Hematopoietic multipotent progenitor cell treated with erythropoietin and hydrocortisone succinate and interleukin-3 and kit ligand, for 15 days (in vitro differentiated cells): ENCODE results near the gene INPP5F.
"Not testable (repeated sequence)": the region's sequence is repeated elsewhere in the genome, so short reads cannot be mapped to it uniquely, and the experiment has no call there.

ENCODE experiments used
- DNase-seq: peaks from one replicate; pipeline ENCODE4 v3.0.0-alpha.2; 2015; ENCODE audit warnings: low spot score

The INPP5F gene

DNA sequence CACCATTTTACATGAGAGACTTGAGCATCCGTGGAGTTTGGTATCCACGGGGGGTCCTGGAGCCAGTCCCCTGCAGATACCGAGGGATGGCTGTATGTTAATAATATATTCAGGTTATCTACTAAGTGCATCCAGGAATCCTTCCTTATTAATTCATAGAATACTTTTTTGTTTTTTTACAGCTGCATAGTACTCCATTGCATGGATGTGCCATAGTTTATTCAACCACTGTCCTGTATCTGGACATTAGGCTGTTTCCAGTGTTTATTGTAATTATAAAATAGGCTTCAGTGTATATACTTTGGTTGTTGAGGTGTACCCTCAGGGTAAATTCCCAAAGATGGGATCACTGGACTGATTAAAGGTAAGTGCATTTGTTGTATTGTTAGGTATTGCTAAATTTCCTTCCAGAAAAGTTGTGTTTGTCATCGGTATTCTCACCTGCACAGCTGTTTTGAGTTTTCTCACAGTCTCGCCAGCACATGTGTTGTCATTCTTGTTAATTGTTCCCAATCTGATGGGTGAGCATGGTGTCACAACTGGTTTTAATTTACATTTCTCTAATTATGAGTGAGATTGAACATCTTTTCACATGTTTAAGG lies 55.1 kb downstream of the INPP5F start:
- DNase-seq: no peak

DNA sequence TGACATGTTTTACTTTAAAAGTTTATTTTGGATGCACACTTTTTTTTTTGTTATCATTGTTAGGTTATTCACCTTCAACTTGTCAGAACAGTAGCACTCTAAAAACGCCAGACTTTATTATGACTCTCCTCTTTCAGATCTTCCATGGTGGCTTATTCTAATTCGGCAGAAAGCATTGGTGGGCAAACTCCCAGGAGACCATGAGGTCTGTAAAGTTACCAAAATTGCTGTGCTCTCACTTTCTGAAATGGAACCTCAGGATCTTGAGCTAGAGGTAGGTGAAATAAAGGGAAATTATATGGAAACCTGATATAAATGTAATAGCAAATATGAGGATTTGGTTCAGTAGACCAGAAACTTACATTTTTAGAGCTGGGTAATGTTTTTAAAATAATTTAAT lies 55.6 kb downstream of the INPP5F start:
- no peak for DNase-seq

DNA sequence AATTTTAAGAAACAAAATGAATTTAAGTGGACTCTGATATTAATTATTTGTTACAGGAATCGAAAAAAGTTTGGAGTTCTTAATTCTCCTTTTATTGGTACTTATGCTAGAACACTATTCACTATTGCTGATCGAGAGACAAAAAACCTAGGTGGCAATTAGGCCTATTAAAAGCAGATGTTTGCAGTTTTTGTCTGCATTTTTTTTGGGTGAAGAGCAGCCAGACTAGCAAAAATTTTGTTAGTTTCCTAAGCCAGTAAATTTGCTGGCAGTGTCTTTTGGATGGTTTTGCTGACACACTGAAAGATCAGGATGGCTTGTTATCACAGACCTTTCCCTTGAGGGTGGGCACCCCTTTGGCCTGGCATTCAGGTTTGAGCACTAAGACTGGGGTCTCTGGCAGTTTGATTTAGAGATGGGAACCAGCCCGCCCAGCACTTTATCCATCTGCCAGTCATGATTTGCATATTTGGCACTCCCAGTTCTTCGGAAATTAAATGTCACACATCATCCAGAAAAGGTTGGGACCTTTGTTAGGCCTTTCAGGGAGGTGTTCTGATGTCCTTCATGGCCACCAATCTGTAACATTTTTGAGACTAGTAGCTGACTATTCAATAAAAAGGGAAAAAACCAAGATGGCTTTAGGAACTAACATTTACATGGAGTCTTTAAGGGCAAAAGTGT lies 57.3 kb downstream of the INPP5F start:
- no peak for DNase-seq

- no peak for DNase-seq
Observed at GRCh38 chr10:119783665-119784027, 57.8 kb downstream of the INPP5F start.

DNA sequence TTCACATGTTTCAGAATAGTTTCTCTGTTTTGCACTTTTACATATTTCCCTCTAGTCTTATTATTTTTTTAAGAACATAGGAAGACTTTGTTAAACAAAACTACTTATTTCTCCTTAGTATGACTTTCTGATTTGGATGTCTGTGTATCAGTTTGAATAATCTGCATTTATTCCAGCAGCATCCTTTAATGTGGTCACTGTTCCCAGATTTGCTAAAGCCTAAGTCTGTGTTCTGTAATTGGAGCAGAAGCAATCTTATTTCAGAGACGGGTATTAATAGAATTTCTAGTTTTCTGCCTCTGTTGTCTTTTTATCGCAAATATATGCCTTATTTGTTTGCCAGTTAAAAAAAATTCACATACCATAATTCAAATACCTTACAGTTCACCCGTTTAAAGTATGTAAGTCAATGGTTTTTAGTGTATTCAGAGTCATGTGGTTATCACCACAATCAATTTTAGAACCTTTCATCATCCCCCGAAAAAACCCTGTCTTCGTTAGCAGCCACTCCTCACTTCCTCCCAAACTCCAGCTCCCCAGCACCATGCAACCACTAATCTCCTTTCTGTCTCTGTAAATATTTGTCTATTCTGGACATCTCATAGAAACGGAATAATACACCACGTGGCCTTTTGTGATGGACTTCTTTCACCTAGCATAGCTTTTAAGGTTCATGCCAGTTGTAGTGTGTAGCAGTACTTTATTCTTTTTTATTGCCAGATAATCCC lies 58.7 kb downstream of the INPP5F start:
- no peak for DNase-seq

GRCh38 chr10:119786117-119786769 lies 60.4 kb downstream of the INPP5F start:
- no peak for DNase-seq

DNA sequence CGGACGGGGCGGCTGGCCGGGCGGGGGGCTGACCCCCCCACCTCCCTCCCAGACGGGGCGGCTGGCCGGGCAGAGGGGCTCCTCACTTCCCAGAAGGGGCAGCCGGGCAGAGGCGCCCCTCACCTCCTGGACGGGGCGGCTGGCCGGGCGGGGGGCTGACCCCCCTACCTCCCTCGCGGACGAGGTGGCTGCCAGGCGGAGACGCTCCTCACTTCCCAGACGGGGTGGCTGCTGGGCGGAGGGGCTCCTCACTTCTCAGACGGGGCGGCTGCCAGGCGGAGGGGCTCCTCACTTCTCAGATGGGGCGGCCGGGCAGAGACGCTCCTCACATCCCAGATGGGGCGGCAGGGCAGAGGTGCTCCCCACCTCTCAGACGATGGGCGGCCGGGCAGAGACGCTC lies 69.3 kb downstream of the INPP5F start:
- not testable (repeated sequence) for DNase-seq

GRCh38 chr10:119796039-119796438 lies 70.2 kb downstream of the INPP5F start:
- no peak for DNase-seq

DNA sequence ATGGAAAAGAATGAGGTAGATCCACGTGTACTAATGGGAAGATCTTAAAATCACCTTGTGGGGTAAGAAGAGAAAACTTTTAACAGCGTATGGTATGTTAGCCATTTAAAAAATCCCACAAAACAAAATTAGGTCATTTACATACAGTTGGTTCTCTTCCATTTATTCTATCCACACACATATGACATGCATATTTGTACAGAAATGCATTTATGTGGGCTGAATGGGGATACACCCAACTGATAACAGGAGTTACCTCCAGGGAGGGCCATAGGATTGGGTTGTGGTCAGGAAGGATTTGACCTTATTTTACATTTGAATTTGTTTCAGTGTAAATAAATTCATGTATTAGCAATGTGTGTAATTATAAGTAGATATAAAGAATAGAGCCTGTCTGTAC lies 75.3 kb downstream of the INPP5F start:
- DNase-seq: no peak

GRCh38 chr10:119801998-119802538 lies 76.2 kb downstream of the INPP5F start:
- DNase-seq: no peak

DNA sequence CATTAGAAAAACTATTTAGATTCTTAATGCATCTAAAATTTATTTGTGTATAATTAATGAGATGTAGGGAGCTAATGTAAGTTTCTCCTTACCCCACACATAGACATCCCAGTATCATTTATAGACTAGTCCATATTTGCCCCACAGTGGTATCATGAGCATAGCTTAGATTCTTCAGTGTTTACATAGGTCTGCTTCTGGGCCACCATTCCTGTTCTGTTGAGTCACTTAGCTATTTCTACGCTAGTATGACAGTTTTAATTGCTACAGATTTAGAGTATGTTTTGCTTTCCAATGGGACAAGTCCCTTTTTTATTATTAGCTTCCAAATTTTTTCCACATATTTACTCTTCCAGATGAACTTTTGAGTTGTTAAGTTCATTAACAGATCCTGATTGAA lies 77.4 kb downstream of the INPP5F start:
- no peak for DNase-seq

DNA sequence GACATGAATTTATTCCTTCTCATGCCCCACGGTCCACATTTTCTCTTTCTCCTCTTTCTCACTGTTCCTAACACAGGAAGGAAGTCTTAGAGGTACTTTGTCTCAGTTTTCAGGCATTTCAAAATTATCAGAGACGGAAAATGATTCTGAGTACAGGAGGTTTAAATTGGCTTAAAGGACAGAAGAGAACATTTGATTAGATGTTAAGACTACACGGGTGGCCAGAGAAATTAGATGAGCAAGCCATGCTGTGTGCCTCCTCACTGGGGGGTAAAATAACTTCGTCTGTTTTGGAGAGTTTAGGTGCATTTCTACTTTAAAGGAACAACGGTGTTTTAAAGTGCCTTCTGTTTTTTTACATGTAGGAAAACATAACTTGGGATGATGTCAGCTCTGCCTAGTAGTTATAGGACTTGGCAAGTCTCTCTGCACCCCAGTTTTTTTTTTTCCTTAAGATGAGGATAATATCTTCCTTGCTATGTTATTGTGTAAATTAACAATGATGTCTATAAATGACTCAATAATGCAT lies 79.9 kb downstream of the INPP5F start:
- DNase-seq: no peak

DNA sequence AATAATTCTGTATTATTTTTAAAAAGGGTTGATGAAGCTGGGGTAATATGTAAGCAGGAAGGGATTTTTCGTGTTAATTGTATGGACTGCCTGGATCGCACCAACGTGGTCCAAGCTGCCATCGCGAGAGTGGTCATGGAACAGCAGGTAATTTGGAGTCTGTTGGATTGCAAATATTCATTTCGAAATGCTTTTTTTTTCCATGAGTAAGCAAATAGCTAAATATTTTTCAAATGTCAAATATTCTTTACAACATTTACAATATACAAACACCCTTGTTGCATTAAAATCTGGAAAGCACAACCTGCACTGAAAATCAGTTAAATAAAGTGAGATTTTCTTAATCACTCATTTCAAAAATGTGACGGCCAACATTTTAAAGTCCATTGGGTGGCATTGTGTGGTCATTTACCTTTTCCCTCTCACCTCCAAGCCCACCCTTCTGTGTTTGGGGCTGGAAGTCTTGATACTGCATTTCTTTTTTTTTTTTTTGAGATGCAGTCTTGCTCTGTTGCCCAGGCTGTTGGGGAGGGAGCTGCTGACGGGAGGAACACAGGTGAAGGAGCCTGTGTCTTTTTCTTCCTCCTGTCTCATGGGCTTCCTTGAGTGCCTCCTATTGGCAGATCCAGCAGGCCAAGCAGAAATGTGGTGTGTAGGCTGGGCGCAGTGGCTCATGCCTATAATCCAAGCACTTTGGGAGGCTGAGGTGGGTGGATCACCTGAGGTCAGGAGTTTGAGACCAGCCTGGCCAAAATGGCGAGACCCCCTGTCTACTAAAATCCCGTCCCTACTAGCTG lies 80.7 kb downstream of the INPP5F start:
- DNase-seq: no peak

DNA sequence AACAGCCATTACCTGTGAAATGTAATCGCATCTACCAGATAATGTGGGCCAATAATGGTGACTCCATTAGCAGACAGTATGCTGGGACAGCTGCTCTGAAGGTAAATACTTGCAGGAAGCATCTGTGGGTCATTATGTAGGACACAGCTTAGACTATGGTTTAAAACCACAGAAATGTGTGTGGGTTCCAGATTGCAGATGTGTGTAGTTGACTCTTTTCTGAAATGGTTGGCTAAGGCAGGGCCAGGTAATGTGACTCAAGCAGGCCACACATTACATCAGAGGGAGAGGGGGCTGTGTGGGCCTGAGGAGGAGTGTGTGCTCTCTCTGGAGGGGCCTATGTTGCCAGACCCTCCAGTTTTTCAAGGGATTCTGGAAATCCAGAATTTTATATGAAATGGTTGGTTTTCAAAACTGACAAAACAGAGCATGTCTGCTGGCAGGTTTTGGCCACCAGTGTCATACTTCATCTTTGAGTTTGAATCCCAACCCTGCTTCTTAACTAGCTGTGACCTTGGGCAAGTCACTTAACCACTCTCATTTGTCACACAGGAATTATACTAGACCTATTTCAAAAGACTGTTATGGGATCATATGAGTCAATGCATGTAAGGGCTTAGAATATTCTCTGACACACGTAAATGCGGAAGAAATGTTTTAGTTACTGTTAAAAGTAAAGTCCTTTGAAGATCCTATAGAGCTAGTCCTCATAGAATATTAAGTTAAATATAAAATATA lies 82.3 kb downstream of the INPP5F start:
- DNase-seq: no peak

GRCh38 chr10:119811122-119811521 lies 85.3 kb downstream of the INPP5F start:
- DNase-seq: no peak

GRCh38 chr10:119812684-119813083 lies 86.8 kb downstream of the INPP5F start:
- no peak for DNase-seq

DNA sequence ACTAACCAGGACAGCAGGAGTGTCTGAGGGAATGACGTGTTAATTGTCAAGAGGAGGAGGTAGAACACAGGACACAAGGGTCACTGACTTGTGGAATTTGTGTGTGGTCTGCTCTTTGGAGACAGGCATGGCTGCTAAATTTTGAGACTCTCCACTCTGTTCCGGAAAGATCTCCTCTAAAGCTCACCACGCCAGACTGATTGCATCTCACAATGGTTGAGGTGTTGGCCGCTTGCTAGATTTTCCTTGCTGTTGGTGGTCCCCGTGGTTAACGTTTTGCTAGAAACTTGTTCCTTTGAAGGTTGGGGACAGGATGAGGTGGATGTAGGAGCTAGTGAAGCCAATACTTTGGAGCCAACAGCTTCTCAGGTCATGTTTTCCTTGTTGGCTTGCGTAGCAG lies 89.8 kb downstream of the INPP5F start:
- no peak for DNase-seq

DNA sequence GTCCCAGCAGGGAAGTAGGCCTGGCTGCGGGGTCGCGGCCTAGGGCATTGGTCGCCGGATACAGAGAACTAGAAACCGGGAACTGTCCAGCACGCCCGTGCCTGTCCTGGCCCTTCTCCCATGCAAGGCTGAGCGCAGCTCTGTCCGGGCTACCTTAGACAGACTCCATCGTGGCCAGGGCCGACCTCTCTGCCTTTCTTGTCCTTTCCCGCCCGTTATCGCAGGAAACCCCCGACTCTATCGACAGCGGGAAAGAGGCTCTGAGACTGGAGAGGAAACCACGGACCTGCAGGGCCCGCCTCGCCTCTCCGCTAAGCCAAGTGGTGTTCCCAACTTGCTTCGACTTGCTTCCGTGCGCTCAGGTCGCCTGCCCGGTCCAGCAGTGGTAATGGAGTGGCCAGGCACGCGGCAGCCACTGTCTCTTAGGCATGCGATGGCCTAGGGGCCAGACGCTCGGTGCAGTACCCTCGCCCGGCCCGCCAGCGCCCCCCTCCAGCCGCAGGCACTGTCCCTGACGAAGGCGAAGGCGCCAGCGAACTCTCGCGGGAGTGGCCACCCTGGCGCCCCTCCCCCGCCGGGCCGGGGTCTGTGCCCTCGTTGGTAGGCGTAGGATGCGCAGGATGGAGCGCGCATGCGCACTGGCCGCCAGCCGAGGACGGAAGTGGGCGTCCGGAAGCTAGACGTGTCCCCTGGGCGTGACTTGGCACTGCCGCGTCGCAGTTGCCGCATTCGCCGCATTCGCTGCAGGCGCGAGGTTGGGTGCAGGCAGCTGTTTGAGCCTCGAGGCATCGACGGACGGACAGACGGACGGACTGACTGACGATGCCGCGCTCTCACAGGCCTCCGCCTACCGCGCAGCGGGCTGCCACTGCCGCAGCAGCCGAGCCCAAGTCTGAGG lies 92.4 kb downstream of the INPP5F start:
- peak; percentile 8 for DNase-seq

DNA sequence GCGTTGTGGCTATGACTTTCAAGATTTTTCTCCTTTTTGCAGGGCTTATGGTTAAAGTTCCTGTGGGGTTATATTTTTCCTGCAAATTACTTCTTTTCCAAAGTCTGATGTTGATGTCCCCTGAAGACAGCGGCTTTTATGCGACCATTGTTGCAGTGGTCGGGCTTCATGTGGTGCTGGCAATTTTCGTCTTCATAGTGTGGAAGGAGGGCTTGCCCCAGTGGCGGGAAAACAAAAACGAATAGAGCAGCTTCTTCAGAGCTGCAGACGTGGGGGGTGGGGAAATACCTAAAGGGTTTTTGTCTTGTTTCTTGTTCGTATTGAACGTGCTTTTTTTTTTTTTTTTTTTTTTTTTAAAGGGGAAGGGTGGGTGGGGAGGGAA lies 93.0 kb downstream of the INPP5F start:
- DNase-seq: no peak

DNA sequence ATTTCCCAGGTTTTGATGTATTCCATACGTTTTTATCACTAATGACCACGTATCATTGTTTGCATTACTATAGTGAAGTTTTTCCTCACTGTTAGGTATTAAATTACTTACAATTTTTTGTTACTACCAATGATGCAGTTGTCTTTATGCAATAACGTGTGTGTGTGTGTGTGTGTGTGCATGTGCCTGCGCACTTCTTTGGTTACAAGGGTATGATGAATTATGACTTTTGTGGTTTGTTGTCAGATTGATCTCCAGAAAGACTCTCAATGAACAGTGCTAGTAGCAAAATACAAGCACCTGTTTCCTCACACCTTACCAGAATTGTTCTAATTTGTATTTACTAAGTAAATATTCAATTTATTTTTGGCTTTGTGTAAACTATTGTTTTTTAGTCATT lies 95.3 kb downstream of the INPP5F start:
- DNase-seq: no peak
